Measurements from ENCODE around the gene CAMK4. TPM values are rescaled to one million over a fixed set of nuclear protein-coding genes. Genes with fewer than 3 reads are reported as not detected.

Gene CAMK4
- total and polyA plus RNA-seq, 2 experiments from 2014 or later, result 4.2 to 7.3 TPM

DNA sequence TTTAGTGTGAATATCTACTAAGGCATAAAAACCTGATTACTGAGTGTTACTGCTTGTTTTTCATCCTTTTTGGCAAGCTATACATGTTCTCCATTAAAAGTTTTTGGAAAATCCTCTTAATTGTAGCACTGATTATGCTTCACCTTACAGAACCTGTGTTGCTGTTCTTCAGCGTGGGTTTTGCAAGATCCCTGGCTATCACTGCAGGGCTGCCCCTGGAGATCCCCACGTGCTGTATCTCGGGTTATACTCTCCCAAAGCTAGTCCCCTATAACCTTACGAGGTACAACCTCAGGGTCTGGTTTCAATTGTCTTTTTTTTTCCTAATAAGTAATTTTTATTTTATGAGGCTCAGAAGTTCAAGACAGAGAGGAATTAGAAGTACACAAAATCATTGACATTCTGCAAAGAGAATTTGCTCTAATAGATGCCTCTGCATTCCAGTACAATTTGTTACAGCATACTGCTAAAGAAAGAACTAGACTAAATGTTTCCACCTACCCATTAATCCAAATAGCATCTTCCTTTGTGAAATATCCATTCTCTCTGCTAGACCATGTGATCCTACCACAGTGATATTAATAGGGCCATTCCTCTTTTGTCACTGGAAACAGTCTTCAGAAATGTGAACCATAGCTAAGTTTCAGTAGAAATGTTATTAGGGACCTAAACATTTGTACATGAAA, 25.8 kb upstream of the CAMK4 start:
- TF ChIP-seq EZH2 (IDR thresholded peaks at IDR 0.05; ENCODE audit: low read depth, unreplicated experiment), result no peak
- TF ChIP-seq JUNB (IDR thresholded peaks at IDR 0.05; ENCODE audit: unreplicated experiment), result no peak
- TF ChIP-seq NANOG (IDR thresholded peaks at IDR 0.05; ENCODE audit: borderline replicate concordance), result no peak
- TF ChIP-seq CREB1 (CRISPR knock-in tag; IDR thresholded peaks at IDR 0.05; ENCODE audit: low read depth), result no peak
- no peak for TF ChIP-seq POLR2AphosphoS5 (IDR thresholded peaks at IDR 0.05; ENCODE audit: low read depth)
- no peak for TF ChIP-seq STAT1 (IDR thresholded peaks at IDR 0.05; ENCODE audit: unreplicated experiment)
- TF ChIP-seq, protein P1, sequence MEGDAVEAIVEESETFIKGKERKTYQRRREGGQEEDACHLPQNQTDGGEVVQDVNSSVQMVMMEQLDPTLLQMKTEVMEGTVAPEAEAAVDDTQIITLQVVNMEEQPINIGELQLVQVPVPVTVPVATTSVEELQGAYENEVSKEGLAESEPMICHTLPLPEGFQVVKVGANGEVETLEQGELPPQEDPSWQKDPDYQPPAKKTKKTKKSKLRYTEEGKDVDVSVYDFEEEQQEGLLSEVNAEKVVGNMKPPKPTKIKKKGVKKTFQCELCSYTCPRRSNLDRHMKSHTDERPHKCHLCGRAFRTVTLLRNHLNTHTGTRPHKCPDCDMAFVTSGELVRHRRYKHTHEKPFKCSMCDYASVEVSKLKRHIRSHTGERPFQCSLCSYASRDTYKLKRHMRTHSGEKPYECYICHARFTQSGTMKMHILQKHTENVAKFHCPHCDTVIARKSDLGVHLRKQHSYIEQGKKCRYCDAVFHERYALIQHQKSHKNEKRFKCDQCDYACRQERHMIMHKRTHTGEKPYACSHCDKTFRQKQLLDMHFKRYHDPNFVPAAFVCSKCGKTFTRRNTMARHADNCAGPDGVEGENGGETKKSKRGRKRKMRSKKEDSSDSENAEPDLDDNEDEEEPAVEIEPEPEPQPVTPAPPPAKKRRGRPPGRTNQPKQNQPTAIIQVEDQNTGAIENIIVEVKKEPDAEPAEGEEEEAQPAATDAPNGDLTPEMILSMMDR (conservative IDR thresholded peaks at IDR 0.05; ENCODE audit: low read depth in 2 of 2), result no peak
- TF ChIP-seq, protein P2, sequence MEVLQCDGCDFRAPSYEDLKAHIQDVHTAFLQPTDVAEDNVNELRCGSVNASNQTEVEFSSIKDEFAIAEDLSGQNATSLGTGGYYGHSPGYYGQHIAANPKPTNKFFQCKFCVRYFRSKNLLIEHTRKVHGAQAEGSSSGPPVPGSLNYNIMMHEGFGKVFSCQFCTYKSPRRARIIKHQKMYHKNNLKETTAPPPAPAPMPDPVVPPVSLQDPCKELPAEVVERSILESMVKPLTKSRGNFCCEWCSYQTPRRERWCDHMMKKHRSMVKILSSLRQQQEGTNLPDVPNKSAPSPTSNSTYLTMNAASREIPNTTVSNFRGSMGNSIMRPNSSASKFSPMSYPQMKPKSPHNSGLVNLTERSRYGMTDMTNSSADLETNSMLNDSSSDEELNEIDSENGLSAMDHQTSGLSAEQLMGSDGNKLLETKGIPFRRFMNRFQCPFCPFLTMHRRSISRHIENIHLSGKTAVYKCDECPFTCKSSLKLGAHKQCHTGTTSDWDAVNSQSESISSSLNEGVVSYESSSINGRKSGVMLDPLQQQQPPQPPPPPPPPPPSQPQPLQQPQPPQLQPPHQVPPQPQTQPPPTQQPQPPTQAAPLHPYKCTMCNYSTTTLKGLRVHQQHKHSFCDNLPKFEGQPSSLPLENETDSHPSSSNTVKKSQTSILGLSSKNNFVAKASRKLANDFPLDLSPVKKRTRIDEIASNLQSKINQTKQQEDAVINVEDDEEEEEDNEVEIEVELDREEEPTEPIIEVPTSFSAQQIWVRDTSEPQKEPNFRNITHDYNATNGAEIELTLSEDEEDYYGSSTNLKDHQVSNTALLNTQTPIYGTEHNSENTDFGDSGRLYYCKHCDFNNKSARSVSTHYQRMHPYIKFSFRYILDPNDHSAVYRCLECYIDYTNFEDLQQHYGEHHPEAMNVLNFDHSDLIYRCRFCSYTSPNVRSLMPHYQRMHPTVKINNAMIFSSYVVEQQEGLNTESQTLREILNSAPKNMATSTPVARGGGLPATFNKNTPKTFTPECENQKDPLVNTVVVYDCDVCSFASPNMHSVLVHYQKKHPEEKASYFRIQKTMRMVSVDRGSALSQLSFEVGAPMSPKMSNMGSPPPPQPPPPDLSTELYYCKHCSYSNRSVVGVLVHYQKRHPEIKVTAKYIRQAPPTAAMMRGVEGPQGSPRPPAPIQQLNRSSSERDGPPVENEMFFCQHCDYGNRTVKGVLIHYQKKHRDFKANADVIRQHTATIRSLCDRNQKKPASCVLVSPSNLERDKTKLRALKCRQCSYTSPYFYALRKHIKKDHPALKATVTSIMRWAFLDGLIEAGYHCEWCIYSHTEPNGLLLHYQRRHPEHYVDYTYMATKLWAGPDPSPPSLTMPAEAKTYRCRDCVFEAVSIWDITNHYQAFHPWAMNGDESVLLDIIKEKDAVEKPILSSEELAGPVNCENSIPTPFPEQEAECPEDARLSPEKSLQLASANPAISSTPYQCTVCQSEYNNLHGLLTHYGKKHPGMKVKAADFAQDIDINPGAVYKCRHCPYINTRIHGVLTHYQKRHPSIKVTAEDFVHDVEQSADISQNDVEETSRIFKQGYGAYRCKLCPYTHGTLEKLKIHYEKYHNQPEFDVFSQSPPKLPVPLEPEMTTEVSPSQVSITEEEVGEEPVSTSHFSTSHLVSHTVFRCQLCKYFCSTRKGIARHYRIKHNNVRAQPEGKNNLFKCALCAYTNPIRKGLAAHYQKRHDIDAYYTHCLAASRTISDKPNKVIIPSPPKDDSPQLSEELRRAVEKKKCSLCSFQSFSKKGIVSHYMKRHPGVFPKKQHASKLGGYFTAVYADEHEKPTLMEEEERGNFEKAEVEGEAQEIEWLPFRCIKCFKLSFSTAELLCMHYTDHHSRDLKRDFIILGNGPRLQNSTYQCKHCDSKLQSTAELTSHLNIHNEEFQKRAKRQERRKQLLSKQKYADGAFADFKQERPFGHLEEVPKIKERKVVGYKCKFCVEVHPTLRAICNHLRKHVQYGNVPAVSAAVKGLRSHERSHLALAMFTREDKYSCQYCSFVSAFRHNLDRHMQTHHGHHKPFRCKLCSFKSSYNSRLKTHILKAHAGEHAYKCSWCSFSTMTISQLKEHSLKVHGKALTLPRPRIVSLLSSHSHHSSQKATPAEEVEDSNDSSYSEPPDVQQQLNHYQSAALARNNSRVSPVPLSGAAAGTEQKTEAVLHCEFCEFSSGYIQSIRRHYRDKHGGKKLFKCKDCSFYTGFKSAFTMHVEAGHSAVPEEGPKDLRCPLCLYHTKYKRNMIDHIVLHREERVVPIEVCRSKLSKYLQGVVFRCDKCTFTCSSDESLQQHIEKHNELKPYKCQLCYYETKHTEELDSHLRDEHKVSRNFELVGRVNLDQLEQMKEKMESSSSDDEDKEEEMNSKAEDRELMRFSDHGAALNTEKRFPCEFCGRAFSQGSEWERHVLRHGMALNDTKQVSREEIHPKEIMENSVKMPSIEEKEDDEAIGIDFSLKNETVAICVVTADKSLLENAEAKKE (CRISPR knock-in tag; IDR thresholded peaks at IDR 0.05), result no peak
- TF ChIP-seq EZH2phosphoT487 (IDR thresholded peaks at IDR 0.05; ENCODE audit: unreplicated experiment), result no peak
- TF ChIP-seq ZNF114 (CRISPR knock-in tag; IDR thresholded peaks at IDR 0.05), result no peak
- H3K4me1 Mint-ChIP-seq, result peaks cover 17% of the 10 kb centered on the region
- H3K4me1 ChIP-seq (ENCODE audit: insufficient read depth), result peaks cover 4% of the 10 kb centered on the region; the same call in 1 of the 2 replicates

More for the DNA sequence above, 25.8 kb upstream of the CAMK4 start:
- Mint-ChIP-seq H3K36me3 (ENCODE audit: low read depth) (no peaks in the 10 kb centered on the region), H3K27ac (no peak overlapping the region), H3K4me3 (no peak overlapping the region), H3K9me3 (no peaks in the 10 kb centered on the region), H3K27me3 (ENCODE audit: insufficient read depth, low read depth, poor library complexity) (no peaks in the 10 kb centered on the region)
- peak; percentile 62 for ATAC-seq
- H3K4me2 ChIP-seq, result no peak overlapping the region
- H3K79me2 ChIP-seq (replicated peaks; ENCODE audit: insufficient read depth), result no peaks in the 10 kb centered on the region
- H3K9me2 ChIP-seq (ENCODE audit: insufficient read depth), result no peaks in the 10 kb centered on the region
- peak; percentile 11 for DNase-seq (ENCODE audit: low spot score)
- no peaks in the 10 kb centered on the region for H3K27me3 ChIP-seq (ENCODE audit: insufficient read depth)
- H3K36me3 ChIP-seq (ENCODE audit: insufficient read depth), result no peaks in the 10 kb centered on the region
- no peaks in the 10 kb centered on the region for H4K20me1 ChIP-seq (replicated peaks; ENCODE audit: insufficient read depth)
- H3F3A ChIP-seq (replicated peaks; ENCODE audit: low read depth), result no peaks in the 10 kb centered on the region
- no peak overlapping the region for H3K4me3 ChIP-seq
- H2AFZ ChIP-seq, result no peak overlapping the region
- no peak overlapping the region for H3K27ac ChIP-seq (ENCODE audit: low read depth)
